Esophagus muscularis mucosa (tissue), 4 donors: Measurements from ENCODE around the gene AJM1. TPM values are rescaled to one million over a fixed set of nuclear protein-coding genes. Genes with fewer than 3 reads are reported as not detected.
"Not testable (repeated sequence)": the region's sequence is repeated elsewhere in the genome, so short reads cannot be mapped to it uniquely, and the experiment has no call there.

Experiments used
- DNase-seq: peaks from one replicate; pipeline ENCODE4 v3.0.0-alpha.2; 2017; ENCODE audit errors: extremely low spot score
- H3K27ac ChIP-seq, 4 donors: fragments of 200-600 bp; sonication (generic); replicated peaks in 1 of 4; 1 replicate in 3 of 4; 2 replicates in 1 of 4; pipeline ENCODE4 v1.5.1; 2016 to 2019; ENCODE audit warnings: mild to moderate bottlenecking in 1 of 4
- H3K27me3 ChIP-seq, 4 donors: fragments of 200-600 bp; sonication (generic); one replicate each; pipeline versions ENCODE4 v1.5.1 to v1.6.0; 2016 to 2019
- H3K36me3 ChIP-seq, 4 donors: fragments of 200-600 bp; sonication (generic); one replicate each; pipeline ENCODE4 v1.5.1; 2016 to 2019
- H3K4me1 ChIP-seq, 4 donors: fragments of 200-600 bp; sonication (generic); one replicate each; pipeline ENCODE4 v1.5.1; 2016 to 2019
- H3K4me3 ChIP-seq, 4 donors: fragments of 200-600 bp; sonication (generic); 1 replicate in 2 of 4; 2 replicates in 2 of 4; pipeline ENCODE4 v1.5.1; 2016 to 2019; ENCODE audit warnings: mild to moderate bottlenecking in 4 of 4, moderate library complexity in 1 of 4
- H3K9me3 ChIP-seq, 4 donors: fragments of 200-600 bp; sonication (generic); 1 replicate in 3 of 4; 2 replicates in 1 of 4; pipeline ENCODE4 v1.5.1; 2016 to 2019
- CTCF ChIP-seq, 3 experiments: fragments of 200-600 bp in 2 of 3; fragments of 450-650 bp in 1 of 3; sonication (generic) in 2 of 3; IDR thresholded peaks; one replicate each; pipeline ENCODE4 v1.5.1; 2017 to 2019; ENCODE audit warnings: antibody characterized with exemption in 3 of 3, mild to moderate bottlenecking in 2 of 3, moderate library complexity in 1 of 3
- EP300 ChIP-seq: sonication (generic); formaldehyde crosslinking; IDR thresholded peaks from one replicate; pipeline ENCODE4 v1.6.1; 2017; ENCODE audit warnings: antibody characterized with exemption
- POLR2A ChIP-seq: fragments of 450-650 bp; IDR thresholded peaks from one replicate; pipeline ENCODE4 v1.6.1; 2017; ENCODE audit warnings: antibody characterized with exemption, moderate library complexity, mild to moderate bottlenecking, low read depth
- POLR2AphosphoS5 ChIP-seq, 2 donors: sonication (generic); formaldehyde crosslinking; IDR thresholded peaks; one replicate each; pipeline ENCODE4 v1.6.1; 2017; ENCODE audit warnings: antibody characterized with exemption in 2 of 2
- WGBS: methylation state at CpG from one replicate; pipeline ENCODE4 v1.1.5; 2018; 5-methylcytosine and 5-hydroxymethylcytosine counted together
- intact Hi-C: fragments of 100-400 bp; cut with DNase I; formaldehyde crosslinking; loops from one replicate; pipeline ENCODE4 v1.15.1; 2023
- total RNA-seq, 4 donors: library from RNA; depleted of rRNA; stranded (reverse); fragments of >200 nt; gene quantifications; one replicate each; pipeline versions ENCODE4 v1.1.0 to v1.2.1, GENCODE V29; 2016

The AJM1 gene
- total RNA-seq = 10 to 100 TPM in 3 of 4 donors, 1 to 10 TPM in 1; 3.3 to 14.0 (median 11.4) TPM

- intact Hi-C loops, H3K9me3 ChIP-seq, DNase-seq: not testable (repeated sequence)
- H3K4me1 ChIP-seq = peaks cover 42 to 71% (median 67%) of the 10 kb centered on the region in 4 donors
- WGBS = 0% methylated on average over 5 of the region's 27 CpGs
- TF ChIP-seq CTCF (IDR thresholded peaks at IDR 0.05) = peak; percentile 75 to 98 (median 81)
- peak; percentile 38 to 47 for TF ChIP-seq POLR2AphosphoS5 (IDR thresholded peaks at IDR 0.05)
- peaks cover 4 to 47% (median 31%) of the 10 kb centered on the region in 4 donors for H3K27me3 ChIP-seq
- H3K36me3 ChIP-seq = peaks cover 0 to 39% (median 35%) of the 10 kb centered on the region in 4 donors
- peak within 1 kb of the TSS in 3 of 4 donors; percentile 14 to 66 (median 17) for H3K27ac ChIP-seq
- H3K4me3 ChIP-seq = peak within 1 kb of the TSS; percentile 48 to 65 (median 49)
These were observed at the start of gene AJM1 for GRCh38 chr9:136842380-136842948. TSS of gene AJM1 (plus strand) at chr9:136842478. CDS start at chr9:136844415, 1,937 bp downstream.

GRCh38 chr9:136793086-136793946, 49.0 kb upstream of the AJM1 start:
- Histone ChIP-seq H3K27me3 (peaks cover 0 to 24% (median 15%) of the 10 kb centered on the region in 4 donors), H3K36me3 (peaks cover 0 to 22% (median 15%) of the 10 kb centered on the region in 4 donors), H3K9me3 (no peaks in the 10 kb centered on the region), H3K27ac (no peak overlapping the region), H3K4me3 (no peak overlapping the region), H3K4me1 (peaks cover 19 to 32% (median 25%) of the 10 kb centered on the region in 4 donors)
- WGBS = 84% methylated on average over 17 of the region's 17 CpGs
- no peak for DNase-seq
- TF ChIP-seq POLR2A = no peak
- no peak for TF ChIP-seq POLR2AphosphoS5 (IDR thresholded peaks at IDR 0.05)
- no peak for TF ChIP-seq CTCF (IDR thresholded peaks at IDR 0.05)
- no peak for TF ChIP-seq EP300
- intact Hi-C loops = no loop called here

DNA sequence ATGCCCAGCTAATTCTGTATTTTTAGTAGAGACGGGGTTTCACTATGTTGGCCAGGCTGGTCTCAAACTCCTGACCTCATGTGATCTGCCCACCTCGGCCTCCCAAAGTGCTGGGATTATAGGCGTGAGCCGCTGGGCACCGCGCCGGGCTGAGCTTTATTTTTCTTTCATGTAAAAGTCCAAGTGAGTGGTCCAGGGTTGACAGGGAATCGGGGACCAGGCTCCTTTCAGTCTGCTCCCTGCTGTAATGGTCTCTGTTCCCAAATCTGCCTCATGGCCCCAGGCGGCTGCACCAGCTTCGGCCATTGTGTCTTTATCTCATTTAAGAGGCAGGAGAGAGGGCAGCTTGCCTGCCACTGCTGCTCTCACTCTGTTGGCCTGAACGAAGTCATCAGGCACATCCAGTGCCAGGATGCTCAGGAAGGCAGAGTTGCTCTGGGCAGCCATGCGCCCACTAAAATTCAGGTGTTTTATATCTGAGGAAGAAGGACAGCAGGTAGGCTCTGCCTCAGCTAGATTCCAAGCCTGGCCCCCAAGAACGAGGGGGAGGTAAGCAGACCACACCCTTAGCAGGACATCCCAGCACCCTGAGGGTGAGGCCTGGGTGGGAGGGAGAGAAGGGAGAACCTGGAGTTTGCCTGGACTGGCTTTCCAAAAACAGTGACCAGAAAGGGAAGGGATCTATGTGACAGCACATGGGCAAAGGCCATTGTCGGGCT, 47.8 kb upstream of the AJM1 start:
- H3K36me3 ChIP-seq = peaks cover 0 to 22% (median 15%) of the 10 kb centered on the region in 4 donors
- DNase-seq = no peak
- peaks cover 2 to 36% (median 25%) of the 10 kb centered on the region in 4 donors for H3K27me3 ChIP-seq
- no peak for TF ChIP-seq POLR2AphosphoS5 (IDR thresholded peaks at IDR 0.05)
- TF ChIP-seq POLR2A = no peak
- TF ChIP-seq EP300 = no peak
- TF ChIP-seq CTCF (IDR thresholded peaks at IDR 0.05) = no peak
- H3K4me3 ChIP-seq = no peak overlapping the region
- intact Hi-C loops = no loop called here
- 91% methylated on average over 13 of the region's 14 CpGs for WGBS
- H3K27ac ChIP-seq = no peak overlapping the region
- peaks cover 20 to 38% (median 27%) of the 10 kb centered on the region in 4 donors for H3K4me1 ChIP-seq
- no peaks in the 10 kb centered on the region for H3K9me3 ChIP-seq

DNA sequence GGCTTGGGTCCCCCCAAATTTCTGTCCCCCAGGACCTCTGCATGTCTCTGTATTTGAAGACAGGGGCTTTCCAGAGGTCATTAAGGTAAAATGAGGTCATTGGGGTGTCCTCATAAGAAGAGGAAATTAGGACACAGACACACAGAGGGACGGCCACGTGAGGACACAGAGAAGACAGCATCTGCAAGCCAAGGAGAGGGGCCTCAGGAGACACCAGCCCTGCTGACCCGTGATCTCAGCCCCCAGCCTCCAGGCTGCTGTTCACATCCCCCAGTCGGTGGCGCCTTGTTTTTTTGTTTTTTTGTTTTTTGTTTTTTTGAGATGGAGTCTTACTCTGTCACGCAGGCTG, 47.3 kb upstream of the AJM1 start:
- H3K27ac ChIP-seq = no peak overlapping the region
- TF ChIP-seq CTCF (IDR thresholded peaks at IDR 0.05) (no peak), POLR2A (no peak), EP300 (no peak), POLR2AphosphoS5 (IDR thresholded peaks at IDR 0.05) (no peak)
- DNase-seq = no peak
- H3K36me3 ChIP-seq = peaks cover 0 to 22% (median 15%) of the 10 kb centered on the region in 4 donors
- intact Hi-C loops = no loop called here
- H3K9me3 ChIP-seq = no peaks in the 10 kb centered on the region
- H3K4me3 ChIP-seq = no peak overlapping the region
- H3K27me3 ChIP-seq = peaks cover 6 to 41% (median 31%) of the 10 kb centered on the region in 4 donors
- H3K4me1 ChIP-seq = peaks cover 24 to 40% (median 30%) of the 10 kb centered on the region in 4 donors
- 83% methylated on average over 6 of the region's 6 CpGs for WGBS
